Measurements from ENCODE around the gene GATA1.
"Not testable (repeated sequence)": the region's sequence is repeated elsewhere in the genome, so short reads cannot be mapped to it uniquely, and the experiment has no call there.

The GATA1 gene

DNA sequence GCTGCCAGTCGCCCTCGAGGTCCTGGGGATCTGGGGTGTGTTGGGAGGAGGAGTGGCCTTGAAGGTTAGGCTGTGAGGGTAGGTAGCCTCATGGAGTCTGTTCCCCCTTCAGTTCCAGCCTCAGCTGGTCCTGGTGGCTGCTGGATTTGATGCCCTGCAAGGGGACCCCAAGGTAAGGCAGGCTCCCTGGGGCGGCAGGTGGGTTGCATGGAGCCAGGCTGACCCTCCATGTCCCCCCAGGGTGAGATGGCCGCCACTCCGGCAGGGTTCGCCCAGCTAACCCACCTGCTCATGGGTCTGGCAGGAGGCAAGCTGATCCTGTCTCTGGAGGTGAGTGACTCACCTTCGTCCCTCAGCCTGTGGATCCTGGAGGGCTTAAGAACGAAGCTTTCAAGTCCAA, 28.3 kb downstream of the GATA1 start:
- DNase-seq (ENCODE audit: low read depth, low spot score), result no peak

DNA sequence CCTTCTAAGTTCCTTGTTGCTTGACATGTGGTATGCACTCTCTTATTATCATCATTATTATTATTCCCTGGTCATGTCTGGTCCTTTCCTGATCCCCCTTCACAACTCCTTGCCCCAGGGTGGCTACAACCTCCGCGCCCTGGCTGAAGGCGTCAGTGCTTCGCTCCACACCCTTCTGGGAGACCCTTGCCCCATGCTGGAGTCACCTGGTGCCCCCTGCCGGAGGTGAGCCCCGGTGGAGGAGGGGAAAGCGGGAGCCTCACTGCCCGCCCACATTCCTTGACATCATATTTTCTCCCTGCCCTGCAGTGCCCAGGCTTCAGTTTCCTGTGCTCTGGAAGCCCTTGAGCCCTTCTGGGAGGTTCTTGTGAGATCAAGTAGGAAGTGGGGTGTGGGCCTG, 28.9 kb downstream of the GATA1 start:
- DNase-seq (ENCODE audit: low read depth, low spot score), result no peak

DNA sequence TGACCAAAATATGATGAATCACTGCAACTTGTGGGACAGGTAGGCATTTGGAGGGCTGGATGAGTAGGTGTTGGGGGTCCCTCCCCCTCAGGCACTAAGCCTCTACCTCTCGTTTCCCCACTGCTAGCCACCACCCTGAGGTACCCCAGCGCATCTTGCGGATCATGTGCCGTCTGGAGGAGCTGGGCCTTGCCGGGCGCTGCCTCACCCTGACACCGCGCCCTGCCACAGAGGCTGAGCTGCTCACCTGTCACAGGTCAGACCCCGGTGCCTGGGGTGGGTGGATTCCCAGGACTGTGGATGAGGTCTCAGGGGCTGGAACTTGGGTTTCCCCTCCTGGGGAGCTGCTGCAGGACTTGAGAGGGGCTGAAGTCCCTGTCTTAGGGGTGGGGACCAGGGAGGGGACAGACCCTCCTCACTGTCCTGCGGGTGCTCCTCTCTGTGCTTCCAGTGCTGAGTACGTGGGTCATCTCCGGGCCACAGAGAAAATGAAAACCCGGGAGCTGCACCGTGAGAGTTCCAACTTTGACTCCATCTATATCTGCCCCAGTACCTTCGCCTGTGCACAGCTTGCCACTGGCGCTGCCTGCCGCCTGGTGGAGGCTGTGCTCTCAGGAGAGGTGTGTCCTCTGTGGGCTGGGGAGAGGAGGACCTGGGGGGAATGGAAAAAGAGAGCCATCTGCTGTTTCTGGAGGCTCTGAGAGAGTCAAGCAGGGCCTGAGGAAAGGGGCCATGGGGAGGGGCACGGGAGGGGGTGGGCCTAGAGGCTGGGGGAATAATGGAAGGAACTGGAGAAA, 29.8 kb downstream of the GATA1 start:
- no peak for DNase-seq (ENCODE audit: low read depth, low spot score)

DNA sequence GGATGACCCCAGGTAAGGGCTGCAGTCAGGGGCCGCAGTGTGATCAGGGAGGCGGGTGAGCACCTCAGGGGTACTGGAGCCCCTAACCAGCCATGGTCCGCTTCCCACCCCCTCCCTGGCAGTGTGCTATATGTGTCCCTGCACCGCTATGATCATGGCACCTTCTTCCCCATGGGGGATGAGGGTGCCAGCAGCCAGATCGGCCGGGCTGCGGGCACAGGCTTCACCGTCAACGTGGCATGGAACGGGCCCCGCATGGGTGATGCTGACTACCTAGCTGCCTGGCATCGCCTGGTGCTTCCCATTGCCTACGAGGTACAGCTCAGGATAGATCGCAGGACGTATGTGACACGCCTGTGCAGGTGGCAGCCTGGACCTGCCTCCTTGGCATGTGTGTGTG, 31.7 kb downstream of the GATA1 start:
- DNase-seq (ENCODE audit: low read depth, low spot score), result no peak

DNA sequence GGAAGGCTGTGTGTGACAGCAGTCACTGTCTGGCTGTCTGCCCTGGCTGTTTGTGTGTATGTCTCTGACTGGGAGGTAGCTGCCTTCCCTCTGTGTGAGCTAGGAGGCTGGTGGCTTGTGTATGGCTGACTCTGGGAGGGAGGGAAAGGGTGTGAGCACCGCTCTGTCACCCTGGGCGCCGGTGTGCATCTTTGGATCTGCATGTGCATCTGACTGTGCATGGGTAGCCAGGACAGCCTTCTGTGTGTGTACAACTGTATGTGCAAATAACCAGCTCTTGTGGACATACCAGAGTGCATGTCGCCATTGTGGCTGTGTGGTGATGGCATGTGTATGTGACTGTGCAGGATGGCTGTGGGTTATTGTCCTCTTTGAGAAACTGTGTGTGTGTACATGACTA, 32.5 kb downstream of the GATA1 start:
- no peak for DNase-seq (ENCODE audit: low read depth, low spot score)

DNA sequence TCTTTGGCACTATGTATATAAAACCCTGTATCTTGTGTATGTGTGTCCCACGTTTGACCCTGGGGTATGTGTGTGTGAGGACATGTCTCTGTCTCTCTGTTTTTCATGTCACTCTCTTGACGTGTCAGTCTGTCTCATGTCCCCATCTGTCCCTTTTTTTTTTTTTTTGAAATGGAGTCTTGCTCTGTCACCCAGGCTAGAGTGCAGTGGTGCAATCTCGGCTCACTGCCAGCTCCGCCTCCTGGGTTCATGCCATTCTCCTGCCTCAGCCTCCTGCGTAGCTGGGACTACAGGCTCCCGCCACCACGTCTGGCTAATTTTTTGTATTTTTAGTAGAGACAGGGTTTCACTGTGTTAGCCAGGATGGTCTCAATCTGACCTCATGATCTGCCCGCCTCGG, 33.0 kb downstream of the GATA1 start:
- DNase-seq (ENCODE audit: low read depth, low spot score), result not testable (repeated sequence)

DNA sequence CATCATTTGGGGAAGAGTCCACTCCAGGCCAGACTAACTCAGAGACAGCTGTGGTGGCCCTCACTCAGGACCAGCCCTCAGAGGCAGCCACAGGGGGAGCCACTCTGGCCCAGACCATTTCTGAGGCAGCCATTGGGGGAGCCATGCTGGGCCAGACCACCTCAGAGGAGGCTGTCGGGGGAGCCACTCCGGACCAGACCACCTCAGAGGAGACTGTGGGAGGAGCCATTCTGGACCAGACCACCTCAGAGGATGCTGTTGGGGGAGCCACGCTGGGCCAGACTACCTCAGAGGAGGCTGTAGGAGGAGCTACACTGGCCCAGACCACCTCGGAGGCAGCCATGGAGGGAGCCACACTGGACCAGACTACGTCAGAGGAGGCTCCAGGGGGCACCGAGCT, 36.7 kb downstream of the GATA1 start:
- no peak for DNase-seq (ENCODE audit: low read depth, low spot score)

DNA sequence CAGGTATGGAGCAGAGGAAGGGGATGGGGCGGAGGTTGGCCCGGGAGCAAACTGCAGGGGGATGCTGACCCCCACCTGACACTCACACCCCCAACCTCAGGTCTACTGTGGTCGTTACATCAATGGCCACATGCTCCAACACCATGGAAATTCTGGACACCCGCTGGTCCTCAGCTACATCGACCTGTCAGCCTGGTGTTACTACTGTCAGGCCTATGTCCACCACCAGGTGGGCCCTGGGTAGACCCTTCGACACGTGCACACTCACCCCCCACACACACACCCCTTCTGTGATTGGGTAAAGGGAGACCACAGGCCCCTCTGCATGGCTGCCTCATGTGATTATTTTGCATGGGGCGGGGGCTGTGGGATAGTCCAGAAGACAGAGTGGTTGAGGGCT, 37.7 kb downstream of the GATA1 start:
- no peak for DNase-seq (ENCODE audit: low read depth, low spot score)

DNA sequence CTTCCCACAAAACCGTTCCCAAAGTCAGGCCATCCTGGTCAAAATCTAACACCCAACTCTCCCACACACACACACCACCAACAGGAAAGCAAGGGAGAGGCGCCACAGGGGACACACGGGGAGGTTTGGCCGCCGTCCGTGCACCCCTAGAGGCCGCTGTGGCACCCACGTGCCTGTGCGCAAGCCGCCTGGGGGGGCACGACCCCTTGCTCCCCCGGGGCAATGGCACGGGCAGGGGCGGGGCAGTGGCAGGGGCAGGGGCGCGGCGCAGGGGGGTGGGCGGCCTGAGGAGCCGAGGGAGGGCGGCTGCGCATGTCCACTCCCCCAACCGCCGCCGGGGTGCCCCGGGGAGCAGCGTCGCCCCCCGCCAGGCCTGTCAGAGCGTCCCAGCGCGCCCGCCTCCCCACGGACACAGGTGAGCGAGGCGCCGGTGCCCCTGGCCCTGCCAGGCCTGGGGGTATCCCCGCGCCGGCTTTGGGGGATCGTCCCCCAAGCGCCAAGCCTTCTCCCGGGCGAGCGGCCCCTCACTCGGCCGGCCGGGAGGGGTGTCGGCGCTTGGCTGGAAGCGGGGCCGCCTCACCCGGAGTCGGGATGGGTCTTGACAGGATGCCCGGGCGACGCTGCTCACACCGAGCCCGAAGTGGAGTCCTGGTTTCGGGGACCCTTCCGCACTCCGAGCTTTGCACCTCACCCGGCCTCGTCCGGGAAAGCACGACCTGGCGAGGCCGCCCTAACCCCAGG, 39.9 kb downstream of the GATA1 start, which contains the start of gene ERAS:
Gene ERAS (plus strand): TSS at position 379 of the 741 bp plus-strand sequence. CDS start 2,611 bp downstream, outside the sequence.
- no peak for DNase-seq (ENCODE audit: low read depth, low spot score)

DNA sequence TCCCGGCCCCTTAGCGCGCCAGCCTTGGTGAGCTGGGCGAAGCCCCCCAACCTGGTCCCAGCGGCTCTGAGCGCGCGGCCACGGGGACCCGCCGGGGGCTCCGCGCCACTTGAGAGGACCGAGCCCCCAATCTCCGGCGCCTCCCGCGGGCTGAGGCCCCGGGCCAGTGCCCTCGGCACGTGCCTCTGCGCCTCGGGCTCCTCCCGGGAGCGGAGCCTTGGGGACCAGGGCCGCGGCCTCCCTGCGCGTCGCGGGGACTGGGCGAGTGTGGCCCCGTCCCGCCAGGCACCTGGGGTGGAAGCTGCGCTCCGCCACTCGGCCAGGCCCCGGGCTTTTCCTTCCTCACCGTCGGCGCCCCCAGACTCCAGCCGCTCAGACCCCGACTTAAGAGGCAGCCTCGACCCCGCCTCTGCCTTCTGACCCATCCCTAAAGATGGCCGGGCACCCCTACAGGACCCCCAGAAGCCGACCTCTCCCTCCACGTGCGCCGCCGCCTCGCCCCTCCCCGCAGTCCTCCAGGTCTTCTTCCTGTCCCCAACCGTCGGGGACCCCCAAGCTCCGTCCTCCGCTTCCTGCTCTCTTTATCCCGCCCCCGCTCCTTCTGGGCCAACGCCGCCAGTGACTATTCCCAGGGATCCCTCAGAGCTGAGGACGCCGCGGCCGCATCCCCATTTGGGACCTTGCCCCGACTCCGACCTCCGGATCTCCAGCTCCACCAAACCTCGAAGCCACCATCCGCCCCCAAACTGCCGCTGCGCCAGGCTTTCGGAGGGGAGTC, 40.7 kb downstream of the GATA1 start:
- DNase-seq (ENCODE audit: low read depth, low spot score), result no peak

DNA sequence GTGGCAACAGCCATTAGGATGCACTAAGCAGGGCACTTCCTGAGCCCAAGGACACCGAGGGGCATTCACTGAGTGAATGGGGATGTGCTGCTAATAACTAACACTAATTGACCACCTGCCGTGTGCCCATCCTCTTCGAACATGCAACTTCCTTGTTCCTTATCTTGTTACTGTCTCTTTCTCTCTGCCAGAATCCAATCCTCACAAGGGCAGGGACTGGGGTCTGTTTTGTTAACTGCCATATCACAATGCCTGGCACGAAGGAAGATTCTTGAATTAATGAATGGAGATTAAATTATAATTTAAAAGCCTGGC, 41.2 kb downstream of the GATA1 start:
- DNase-seq (ENCODE audit: low read depth, low spot score), result no peak

DNA sequence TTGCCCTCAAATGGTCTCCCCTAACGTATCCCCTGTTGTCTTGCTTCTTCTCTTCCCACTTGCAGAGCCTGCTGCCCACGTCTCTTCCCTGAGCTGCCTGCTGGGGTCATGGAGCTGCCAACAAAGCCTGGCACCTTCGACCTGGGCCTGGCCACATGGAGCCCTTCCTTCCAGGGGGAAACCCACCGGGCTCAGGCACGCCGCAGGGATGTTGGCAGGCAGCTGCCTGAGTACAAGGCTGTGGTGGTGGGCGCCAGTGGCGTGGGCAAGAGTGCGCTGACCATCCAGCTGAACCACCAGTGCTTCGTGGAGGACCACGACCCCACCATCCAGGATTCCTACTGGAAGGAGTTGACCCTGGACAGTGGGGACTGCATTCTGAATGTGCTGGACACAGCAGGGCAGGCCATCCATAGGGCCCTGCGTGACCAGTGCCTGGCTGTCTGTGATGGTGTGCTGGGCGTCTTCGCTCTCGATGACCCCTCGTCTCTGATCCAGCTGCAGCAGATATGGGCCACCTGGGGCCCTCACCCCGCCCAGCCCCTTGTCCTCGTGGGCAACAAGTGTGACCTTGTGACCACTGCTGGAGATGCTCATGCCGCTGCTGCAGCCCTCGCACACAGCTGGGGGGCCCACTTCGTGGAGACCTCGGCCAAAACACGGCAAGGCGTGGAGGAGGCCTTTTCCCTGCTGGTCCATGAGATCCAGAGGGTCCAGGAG, 42.8 kb downstream of the GATA1 start:
- no peak for DNase-seq (ENCODE audit: low read depth, low spot score)

DNA sequence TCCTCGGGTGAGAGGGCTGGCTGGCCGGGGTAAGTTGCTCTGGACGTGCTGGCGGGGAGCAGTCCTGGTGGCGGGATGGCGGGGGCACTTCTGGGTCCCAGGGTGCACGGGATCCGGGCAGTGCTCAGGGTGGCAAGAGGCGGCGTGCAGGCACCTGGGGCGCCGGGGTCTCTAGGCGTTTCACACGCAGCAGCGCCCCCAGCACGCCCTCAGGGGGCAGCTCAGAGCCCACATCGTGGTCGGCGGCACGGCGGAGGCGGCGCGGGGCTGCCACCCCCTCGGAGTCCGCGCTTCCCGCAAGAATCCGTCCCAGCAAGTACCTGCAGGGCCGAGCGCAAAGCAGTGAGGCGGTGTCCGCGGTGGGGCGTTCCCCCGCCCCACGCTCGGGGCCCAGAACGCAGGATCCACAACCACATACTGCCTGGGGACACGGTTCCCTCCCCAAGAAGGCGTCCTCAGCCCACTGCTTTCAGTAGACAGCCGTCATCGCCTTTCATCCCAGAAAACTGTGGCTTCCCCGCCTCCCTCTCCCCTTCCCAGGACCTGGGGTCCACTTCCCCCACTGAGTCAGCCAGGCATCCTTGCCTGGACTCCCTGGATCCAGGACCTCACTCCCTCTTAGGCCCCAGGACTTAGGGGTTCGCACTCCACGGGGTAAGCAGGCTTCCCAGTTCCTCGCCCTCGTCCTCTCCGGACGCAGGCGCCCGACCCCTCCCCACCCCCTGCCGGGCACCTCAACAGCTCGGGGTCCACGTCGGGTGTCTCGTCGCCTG, 44.9 kb downstream of the GATA1 start:
- DNase-seq (ENCODE audit: low read depth, low spot score), result no peak

DNA sequence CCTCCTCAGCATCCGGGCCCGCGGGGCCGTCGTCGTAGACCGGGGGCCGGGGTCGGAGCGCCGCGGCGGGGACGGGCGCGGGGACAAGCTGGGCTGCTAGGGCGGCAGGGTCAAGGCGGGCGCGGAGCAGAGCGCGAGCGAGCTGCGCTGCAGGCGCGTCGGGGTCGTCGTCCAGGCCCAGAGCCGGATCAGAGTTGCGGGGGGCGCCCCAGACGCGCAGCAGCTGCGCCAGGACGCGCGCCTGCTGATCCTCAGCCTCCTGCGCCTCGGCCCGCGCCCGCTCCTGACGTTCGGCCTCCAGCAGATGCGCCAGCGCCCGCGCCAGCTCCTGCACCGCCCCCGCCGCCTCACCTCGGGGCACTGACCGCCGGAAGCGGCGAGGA, 45.5 kb downstream of the GATA1 start:
- no peak for DNase-seq (ENCODE audit: low read depth, low spot score)

DNA sequence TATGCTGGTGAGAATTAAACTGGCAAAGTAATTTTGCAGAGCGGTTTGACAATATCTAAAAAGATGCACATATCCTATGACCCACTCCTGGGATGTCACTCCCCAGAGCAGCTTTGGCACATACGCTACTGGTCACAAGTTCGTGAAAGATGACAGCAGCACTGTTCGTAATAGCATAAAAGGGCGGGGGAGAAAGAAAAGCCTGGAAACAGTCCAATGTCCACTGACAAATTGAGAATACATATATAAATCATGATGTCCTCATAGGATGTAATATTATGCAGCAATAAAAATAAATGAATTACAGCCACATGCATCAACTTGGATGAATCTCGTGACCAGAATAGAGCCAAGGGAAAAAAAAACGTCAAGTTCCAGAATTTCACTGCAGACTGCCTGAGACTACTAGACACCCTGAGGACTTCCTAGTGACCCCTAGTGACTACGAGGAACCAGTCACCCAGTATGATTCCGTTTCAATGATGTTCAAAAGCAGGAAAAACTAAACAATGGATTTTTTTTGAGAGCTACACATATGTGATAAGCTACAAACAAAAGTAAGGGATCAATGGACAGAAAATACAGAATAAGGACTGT, 47.2 kb downstream of the GATA1 start:
- DNase-seq (ENCODE audit: low read depth, low spot score), result no peak

DNA sequence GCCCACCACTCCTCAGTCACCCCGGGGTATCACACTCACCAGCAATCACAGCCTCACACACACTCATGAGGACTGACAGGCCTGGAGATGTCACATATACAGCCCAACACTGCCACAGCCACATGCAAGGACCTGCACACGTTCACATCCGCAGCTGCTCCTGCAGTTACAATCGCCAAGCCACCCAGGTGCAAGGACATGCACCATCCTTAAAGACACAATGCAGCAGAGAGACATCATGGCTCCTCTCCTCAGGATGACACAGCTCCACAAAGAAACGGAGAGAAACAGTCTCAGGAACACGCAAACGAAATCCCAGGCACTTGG, 48.0 kb downstream of the GATA1 start:
- no peak for DNase-seq (ENCODE audit: low read depth, low spot score)

DNA sequence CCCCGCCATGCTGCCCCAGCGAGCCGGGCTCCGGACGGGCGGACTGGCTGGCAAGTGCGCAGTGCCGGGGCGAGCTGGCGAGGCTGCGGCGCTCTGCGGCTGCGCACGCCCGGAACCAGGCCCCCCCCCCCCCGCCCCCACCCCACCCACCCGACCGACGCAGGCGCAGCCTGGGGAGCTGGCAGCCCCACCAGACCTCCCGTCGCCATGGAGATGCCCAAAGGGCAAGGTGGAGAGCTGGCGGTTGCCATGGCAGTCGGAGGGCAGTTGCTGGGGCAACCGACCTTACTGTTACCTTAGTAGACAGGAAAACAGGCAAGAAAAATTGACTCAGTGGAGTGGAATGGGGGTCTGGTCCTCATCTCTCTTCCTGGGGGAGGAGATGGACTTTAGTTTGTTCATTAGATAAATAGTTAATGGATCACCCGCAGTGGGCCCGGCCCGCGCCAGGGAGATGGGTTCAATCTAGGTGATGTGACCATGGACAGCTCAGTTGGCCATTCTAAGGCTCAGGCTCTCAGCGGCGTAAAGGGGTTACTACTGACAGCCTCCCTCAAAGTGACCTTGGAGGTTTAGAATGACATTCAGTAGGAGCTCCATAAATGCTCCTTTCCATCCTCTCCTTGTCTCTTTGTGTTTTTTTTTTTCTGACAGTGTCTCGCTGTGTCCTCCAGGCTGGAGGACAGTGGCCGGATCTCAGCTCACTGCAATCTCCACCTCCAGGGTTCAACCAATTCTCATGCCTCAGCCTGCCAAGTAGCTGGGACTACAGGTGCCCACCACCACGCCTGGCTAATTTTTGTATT, 49.3 kb downstream of the GATA1 start, which contains the start of gene PCSK1N:
Gene PCSK1N (minus strand): TSS at position 87 of the 806 bp plus-strand sequence. CDS start 78 bp downstream, at position 9.
- DNase-seq (ENCODE audit: low read depth, low spot score), result no peak

DNA sequence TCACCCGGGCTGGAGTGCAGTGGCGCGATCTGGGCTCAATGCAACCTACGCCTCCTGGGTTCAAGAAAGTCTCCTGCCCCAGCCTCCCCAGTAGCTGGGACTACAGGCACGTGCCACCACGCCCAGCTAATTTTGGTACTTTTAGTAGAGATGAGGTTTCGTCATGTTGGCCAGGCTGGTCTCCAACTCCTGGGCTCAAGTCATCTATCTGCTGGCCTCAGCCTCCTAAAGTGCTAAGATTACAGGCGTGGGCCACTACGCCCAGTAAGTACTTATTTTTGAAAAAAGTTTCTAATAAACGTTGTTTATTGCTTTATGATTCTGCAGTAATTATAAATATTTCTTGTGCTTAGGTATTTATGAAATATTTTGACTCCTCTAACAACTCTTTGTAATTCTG, 53.3 kb downstream of the GATA1 start:
- DNase-seq (ENCODE audit: low read depth, low spot score), result no peak
